Activated CD8-positive, alpha-beta memory T cell treated with anti-CD3 and anti-CD28 coated beads, Interleukin-2, amount 50 U/mL, for 1 hour (primary cell): ENCODE results near the gene PLEKHM3.

ENCODE experiments used
- DNase-seq: peaks from one replicate; pipeline ENCODE4 v3.0.0-alpha.2; 2020; ENCODE audit errors: extremely low read depth

Gene PLEKHM3

GRCh38 chr2:207854484-207855440, 170.6 kb downstream of the PLEKHM3 start:
- no peak for DNase-seq

GRCh38 chr2:207852791-207853190, 172.5 kb downstream of the PLEKHM3 start:
- DNase-seq, result no peak

GRCh38 chr2:207849443-207849842, 175.9 kb downstream of the PLEKHM3 start:
- DNase-seq, result no peak

- no peak for DNase-seq
Measured at GRCh38 chr2:207848545-207848928, 176.8 kb downstream of the PLEKHM3 start.

GRCh38 chr2:207847807-207848544, 177.4 kb downstream of the PLEKHM3 start:
- DNase-seq, result no peak

GRCh38 chr2:207847098-207847806, 178.1 kb downstream of the PLEKHM3 start:
- no peak for DNase-seq

GRCh38 chr2:207845202-207845864, 180.0 kb downstream of the PLEKHM3 start:
- no peak for DNase-seq

- no peak for DNase-seq
Measured at GRCh38 chr2:207844648-207845047, 180.7 kb downstream of the PLEKHM3 start.

- DNase-seq, result no peak
Measured at GRCh38 chr2:207840101-207840500, 185.2 kb downstream of the PLEKHM3 start.

GRCh38 chr2:207839575-207839974, 185.8 kb downstream of the PLEKHM3 start:
- no peak for DNase-seq

GRCh38 chr2:207839028-207839427, 186.3 kb downstream of the PLEKHM3 start:
- no peak for DNase-seq

- no peak for DNase-seq
Measured at GRCh38 chr2:207836521-207837133, 188.7 kb downstream of the PLEKHM3 start.

GRCh38 chr2:207835805-207836204, 189.5 kb downstream of the PLEKHM3 start:
- no peak for DNase-seq

GRCh38 chr2:207833251-207833751, 192.0 kb downstream of the PLEKHM3 start:
- DNase-seq, result no peak

- no peak for DNase-seq
Measured at GRCh38 chr2:207831584-207832248, 193.6 kb downstream of the PLEKHM3 start.

- no peak for DNase-seq
Measured at GRCh38 chr2:207830778-207831438, 194.4 kb downstream of the PLEKHM3 start.

- DNase-seq, result no peak
Measured at GRCh38 chr2:207828361-207829057, 196.8 kb downstream of the PLEKHM3 start.

GRCh38 chr2:207825978-207826377, 199.3 kb downstream of the PLEKHM3 start:
- no peak for DNase-seq
